ENCODE data around the gene DAO. TPM values are rescaled to one million over a fixed set of nuclear protein-coding genes. Genes with fewer than 3 reads are reported as not detected.

The DAO gene
- total RNA-seq, result not detected

GRCh38 chr12:108879615-108880254 is at the start of gene DAO:
Gene DAO, plus strand, starts transcription at chr12:108880092. Its CDS starts 4,915 bp downstream, at chr12:108885007.

Small RNA genes lying within 50 kb of the gene (small RNA-seq; reads per million reads assigned to genes)
- 0 reads per million in 2 donors for gene MIR619
- gene RNU6-361P, result 0 reads per million in 2 donors

Other genes starting within 250 kb of the DAO start
- gene SELPLG, start 246.2 kb upstream of the DAO start, total RNA-seq, result 1 to 10 TPM in 1 of 2 donors, under 1 TPM in 1; 1.00 to 1.4 TPM
- gene CORO1C, start 148.6 kb upstream of the DAO start, total RNA-seq, result 100 to 1,000 TPM; 146 to 287 TPM
- gene SSH1, start 22.5 kb upstream of the DAO start, total RNA-seq, result 10 to 100 TPM; 49.9 to 52.9 TPM
- gene SVOP, start 141.0 kb downstream of the DAO start, total RNA-seq, result not detected
- gene USP30, start 172.5 kb downstream of the DAO start, total RNA-seq, result 10 to 100 TPM in 1 of 2 donors, 1 to 10 TPM in 1; 8.7 to 16.9 TPM
- gene ALKBH2, start 213.4 kb downstream of the DAO start, total RNA-seq, result 10 to 100 TPM; 16.2 to 19.6 TPM
- 10 to 100 TPM; 17.2 to 37.6 TPM for gene UNG, start 217.5 kb downstream of the DAO start, total RNA-seq
- gene ACACB, start 236.5 kb downstream of the DAO start, total RNA-seq, result 10 to 100 TPM in 1 of 2 donors, 1 to 10 TPM in 1; 8.9 to 10.3 TPM